GM18520 (cell line): ENCODE results near the gene KATNB1.
"Not testable (repeated sequence)": the region's sequence is repeated elsewhere in the genome, so short reads cannot be mapped to it uniquely, and the experiment has no call there.

Experiments
- ATAC-seq: cut with Tn5 transposase; IDR thresholded peaks from one replicate; pipeline ENCODE4 v1.9.1; 2021; ENCODE audit not compliant: unreplicated experiment

The KATNB1 gene

GRCh38 chr16:57766714-57767348 is 31.3 kb downstream of the KATNB1 start:
- no peak for ATAC-seq

DNA sequence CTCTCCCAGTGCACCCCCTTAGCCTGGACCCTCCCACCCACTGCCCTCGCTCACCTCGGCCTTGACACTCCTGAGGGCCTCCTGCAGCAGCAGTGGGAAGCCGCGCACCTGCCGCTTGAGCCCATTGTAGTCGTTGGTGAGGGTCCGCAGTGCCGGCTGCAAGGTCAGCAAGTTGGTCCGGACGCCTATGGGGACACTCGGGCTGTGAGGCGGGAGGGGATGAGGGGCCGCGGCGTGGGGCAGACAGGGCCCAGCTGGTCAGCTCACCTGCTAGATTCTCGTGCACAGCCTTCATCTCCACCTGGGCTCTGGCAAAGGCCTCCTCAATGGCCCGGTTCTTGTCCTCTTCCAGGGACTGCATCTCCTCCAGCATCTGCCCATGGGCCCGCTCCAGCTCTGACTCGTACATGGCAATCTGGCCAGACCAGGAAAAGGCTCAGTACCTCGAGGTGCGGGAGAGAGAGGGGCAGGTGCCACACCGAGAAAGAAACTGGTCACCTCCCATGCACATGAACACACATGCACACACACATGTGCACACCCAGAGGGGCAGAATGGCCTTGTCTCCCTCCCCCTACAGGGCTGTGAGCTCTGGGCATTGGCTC is 34.1 kb downstream of the KATNB1 start:
- no peak for ATAC-seq

GRCh38 chr16:57770361-57770760 is 34.8 kb downstream of the KATNB1 start:
- ATAC-seq = no peak

DNA sequence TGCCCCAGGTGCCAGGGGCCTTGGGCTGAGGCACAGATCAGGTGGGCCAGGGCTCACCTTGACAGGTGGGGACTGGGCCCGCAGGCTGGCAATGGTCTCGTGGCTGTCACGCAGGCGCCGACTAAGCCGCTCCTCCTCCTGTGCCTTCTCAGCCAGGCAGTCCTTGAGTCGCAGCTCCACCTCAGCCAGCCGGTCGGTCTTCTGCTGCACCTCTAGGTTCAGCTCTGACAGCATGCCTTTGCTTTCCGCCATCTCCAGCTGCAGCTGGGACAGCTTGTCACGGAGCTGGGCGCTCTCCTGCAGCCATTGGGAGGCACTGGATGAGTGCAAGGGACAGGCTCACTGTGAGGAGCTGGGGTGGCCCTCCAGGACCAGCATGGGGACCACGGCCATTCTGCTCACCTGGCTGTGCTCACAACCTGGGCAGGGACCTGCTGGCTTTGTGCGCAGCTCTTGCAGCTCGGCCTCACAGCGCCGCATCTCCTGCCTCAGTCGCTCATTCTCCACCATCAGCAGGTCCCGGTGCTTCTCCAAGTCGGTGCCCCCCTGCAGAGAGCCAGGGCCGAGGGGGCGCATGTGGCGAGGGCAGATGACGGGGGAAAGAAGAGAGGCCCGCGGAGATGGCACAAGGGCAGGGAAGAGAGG is 35.7 kb downstream of the KATNB1 start:
- no peak for ATAC-seq

DNA sequence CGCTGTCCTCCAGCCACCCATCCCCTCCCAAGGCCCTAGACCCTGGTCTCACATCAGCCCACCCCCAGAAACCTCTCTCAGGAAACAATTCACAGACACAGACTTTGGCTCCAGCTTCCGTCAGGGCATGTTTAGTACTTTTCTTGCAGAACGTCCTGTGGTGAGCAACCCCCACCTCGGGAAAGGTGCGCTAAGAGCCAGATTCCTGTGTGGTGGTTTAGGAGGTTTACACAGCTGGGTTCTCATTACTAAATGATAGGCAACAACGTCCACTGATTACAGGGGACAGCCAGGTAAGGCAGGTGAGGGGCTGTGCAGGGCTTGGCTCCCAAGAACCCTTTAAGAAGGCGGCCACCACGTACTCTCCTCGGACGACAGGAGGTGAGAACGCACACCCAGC is 37.4 kb downstream of the KATNB1 start:
- ATAC-seq = no peak

DNA sequence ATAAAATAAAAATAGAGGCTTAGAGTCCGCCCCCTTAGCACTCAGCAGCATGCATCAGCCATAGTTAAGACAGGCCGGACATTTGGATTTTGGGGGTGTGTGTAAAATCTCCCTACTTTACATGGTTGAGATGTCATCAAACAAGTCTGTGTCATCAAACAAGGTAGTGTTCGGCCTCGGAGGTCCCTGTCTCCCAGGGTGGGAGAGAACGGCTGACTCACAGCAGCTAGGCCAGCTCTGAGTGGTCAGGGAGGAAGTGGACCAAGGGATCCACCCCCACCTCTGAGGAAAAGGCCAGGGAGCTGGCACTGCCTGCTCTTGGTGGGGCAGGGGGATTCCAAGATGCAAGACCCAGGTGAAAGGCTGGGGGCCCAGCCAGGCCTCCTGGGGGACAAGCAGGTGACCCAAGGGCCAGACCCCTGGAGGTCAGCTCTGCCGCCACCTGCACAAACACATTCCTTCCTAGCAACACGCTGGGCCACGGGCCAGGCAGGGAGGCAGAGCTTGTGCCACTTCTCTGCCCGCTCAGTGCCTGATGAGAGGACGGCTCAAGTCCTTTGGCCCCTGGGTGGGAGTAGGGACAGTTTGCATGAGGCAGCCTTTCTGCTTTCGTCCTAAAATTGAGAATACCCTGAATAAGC is 38.2 kb downstream of the KATNB1 start:
- ATAC-seq = no peak

- no peak for ATAC-seq
Observed at GRCh38 chr16:57774705-57775285, 39.2 kb downstream of the KATNB1 start.

GRCh38 chr16:57775661-57776469 is 40.3 kb downstream of the KATNB1 start:
- ATAC-seq = no peak

DNA sequence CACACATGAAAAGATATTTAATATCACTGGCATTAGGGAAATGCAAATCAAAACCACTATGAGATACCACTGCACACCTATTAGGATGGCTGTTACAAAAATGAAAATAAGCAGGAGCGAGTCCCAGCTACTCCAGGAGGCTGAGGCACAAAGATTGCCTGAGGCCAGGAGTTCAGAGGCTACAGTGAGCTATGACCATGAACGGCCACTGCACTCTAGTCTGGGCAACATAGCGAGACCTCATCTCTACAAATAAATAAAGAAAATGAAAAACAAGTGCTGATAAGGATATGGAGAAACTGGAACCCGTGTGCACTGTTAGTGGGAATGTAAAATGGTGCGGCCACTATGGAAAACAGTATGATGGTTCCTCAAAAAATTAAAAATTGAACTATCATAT is 43.1 kb downstream of the KATNB1 start:
- ATAC-seq = no peak

- not testable (repeated sequence) for ATAC-seq
Observed at GRCh38 chr16:57779836-57780235, 44.3 kb downstream of the KATNB1 start.

GRCh38 chr16:57781349-57781740 is 45.8 kb downstream of the KATNB1 start:
- ATAC-seq = no peak

- no peak for ATAC-seq
Observed at GRCh38 chr16:57781741-57782606, 46.4 kb downstream of the KATNB1 start.

DNA sequence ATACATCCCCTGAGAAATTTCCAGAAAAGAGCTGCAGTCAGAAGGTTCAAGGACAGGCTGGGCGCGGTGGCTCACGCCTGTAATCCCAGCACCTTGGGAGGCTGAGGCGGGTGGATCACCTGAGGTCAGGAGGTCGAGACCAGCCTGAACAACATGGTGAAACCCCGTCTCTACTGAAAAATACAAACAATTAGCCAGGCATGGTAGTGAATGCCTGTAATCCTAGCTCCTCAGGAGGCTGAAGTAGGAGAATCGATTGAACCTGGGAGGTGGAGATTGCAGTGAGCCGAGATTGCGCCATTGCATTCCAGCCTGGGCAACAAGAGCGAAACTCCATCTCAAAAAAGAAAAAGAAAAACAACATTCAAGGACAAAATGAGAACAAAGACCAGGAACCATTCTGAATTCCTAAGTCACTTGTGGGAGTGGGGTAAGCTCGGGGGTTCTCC is 47.1 kb downstream of the KATNB1 start:
- ATAC-seq = not testable (repeated sequence)

DNA sequence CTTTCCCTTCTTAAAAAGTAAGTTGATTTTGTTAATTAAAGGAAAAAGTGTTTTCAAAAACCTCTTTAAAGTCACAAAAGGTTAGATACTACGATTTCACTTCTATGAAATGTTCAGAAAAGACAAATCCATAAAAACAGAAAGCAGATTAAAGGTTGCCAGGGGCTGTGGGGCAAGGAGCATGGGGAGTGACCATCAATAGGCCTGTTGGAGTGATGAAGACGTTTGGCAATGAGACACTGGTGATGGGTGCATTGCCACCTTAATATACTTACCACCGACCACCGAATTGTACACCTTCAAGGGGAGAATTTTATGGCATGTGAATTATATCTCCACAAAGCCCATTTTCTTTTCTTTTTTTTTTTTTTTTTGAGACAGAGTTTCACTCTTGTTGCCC is 47.5 kb downstream of the KATNB1 start:
- ATAC-seq = no peak

GRCh38 chr16:57783883-57784282 is 48.3 kb downstream of the KATNB1 start:
- ATAC-seq = no peak

DNA sequence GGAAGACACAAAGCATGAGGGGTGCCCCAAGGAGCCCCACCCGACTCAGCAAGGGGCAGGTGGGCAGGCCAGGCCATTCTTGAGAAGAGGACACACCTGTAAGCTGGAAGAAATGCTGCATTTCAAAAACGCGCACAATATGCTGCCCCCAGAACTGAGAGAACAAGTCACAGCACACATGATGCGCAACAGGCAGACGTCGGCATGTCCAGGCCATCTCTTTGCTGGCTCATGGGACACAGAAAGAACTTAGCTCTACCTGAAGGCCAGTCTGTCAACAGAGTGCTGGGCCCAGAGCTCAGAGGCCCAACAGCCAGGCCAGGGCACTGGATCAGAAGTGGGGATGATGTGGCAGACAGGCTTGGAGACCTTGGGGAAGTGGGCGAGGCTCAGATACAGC is 48.8 kb downstream of the KATNB1 start:
- no peak for ATAC-seq

DNA sequence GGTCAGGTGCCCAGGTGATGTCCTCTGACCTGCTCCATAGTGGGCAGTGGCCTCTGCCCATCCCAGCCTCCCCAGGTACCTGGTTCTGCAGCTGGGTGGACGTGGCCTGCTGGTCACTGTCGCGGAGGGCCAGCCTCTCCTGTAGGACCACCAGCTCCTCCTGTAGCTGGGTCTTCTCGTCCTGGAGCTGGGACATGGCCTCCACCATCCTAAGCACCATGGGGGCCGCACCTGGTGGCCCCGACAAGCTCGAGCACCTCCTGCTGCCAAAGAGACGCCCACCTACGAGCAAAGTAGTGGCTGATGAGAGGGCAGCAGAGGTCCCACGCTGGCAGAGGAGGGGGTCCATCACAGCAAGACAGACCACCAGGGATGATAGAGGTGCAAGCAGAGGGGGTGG is 49.8 kb downstream of the KATNB1 start:
- ATAC-seq = no peak

DNA sequence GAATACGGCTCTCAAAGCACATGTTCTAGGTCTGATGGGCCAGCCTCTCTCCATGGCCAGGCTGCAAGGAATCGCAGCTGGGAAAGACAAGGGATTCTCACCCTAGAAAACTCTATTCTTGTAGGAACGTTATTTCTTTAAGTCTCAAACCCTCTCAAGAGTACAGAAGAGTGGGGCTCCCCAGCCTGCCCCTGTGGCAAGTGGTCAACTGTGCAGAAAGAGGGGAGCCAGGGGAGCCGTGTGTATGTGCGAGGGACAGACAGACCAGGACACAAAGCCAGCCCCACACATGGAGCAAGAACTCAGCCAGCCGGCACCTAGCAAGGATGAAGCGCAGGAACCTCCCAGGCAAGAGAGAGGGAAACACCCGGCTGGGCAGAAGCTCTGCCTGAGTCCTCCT is 50.4 kb downstream of the KATNB1 start:
- ATAC-seq = no peak

DNA sequence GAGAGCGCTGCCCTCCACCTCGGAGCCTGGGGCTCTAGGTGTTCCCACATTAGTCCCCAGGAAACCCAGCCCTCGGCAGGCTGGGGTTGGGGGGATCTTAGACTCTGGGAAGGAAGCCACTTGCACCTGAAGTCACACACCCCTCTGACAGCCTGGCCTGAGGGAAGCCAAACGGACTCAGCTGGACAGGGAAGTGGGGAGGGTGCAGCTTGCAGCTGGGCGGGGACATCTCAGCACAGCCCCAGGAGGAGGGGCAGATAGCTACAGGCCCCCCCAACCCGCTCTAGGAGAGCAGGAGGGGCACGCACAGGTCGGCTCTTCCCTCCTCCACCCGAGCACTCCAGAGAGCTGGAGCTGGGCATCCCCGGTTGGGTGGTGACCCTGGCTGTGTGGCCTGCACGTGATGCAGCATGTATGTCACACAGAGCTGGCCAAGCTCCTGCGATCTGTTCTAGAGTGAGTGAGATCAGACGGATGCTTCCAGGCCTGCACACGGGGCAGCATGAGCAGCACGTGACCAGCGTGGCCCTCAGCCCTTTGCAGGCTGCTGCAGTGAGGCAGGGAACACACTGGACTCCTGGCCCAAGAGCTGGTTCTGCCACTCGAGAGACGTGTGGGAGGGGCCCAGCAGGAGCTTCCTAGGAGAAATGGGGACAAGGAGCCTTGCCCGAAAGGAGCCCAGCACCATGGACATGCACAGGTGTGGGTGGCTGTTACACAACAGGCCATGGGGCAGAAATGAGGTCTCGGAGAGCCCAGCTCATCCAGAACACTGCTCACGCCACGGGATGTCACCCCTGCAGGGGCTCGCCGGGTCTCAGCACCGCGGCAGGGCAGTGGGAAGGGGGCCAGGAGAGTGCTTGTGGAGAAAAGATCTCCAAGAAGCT is 51.3 kb downstream of the KATNB1 start:
- ATAC-seq = no peak
